ENCODE results near the gene IGSF23. TPM values are rescaled to one million over a fixed set of nuclear protein-coding genes. Genes with fewer than 3 reads are reported as not detected.
"Not testable (repeated sequence)": the region's sequence is repeated elsewhere in the genome, so short reads cannot be mapped to it uniquely, and the experiment has no call there.

IGSF23 gene
- total RNA-seq, 1 experiment from 2014 or later = not detected

- no peak for DNase-seq (ENCODE audit: extremely low read depth, low read depth)
These were observed 44.8 kb downstream of the IGSF23 start for GRCh38 chr19:44658069-44658733.

- DNase-seq (ENCODE audit: extremely low read depth, low read depth) = no peak
These were observed 46.7 kb downstream of the IGSF23 start for GRCh38 chr19:44660081-44660480.

GRCh38 chr19:44661205-44661604 is 47.8 kb downstream of the IGSF23 start:
- DNase-seq (ENCODE audit: extremely low read depth, low read depth) = no peak

GRCh38 chr19:44661904-44662303 is 48.5 kb downstream of the IGSF23 start:
- DNase-seq (ENCODE audit: extremely low read depth, low read depth) = no peak

GRCh38 chr19:44662691-44663385 is 49.5 kb downstream of the IGSF23 start:
- no peak for DNase-seq (ENCODE audit: extremely low read depth, low read depth)

- no peak for DNase-seq (ENCODE audit: extremely low read depth, low read depth)
These were observed 50.6 kb downstream of the IGSF23 start for GRCh38 chr19:44663996-44664395.

- no peak for DNase-seq (ENCODE audit: extremely low read depth, low read depth)
These were observed 51.6 kb downstream of the IGSF23 start for GRCh38 chr19:44664976-44665375.

- no peak for DNase-seq (ENCODE audit: extremely low read depth, low read depth)
These were observed 53.6 kb downstream of the IGSF23 start for GRCh38 chr19:44666852-44667556.

GRCh38 chr19:44668985-44669764 is 55.8 kb downstream of the IGSF23 start:
- no peak for DNase-seq (ENCODE audit: extremely low read depth, low read depth)

GRCh38 chr19:44670027-44670426 is 56.7 kb downstream of the IGSF23 start:
- DNase-seq (ENCODE audit: extremely low read depth, low read depth) = not testable (repeated sequence)

GRCh38 chr19:44671400-44671799 is 58.0 kb downstream of the IGSF23 start, which contains the start of gene CEACAM19:
Gene CEACAM19, plus strand, starts transcription at chr19:44671482. Its CDS starts 450 bp downstream, at chr19:44671932.
- DNase-seq (ENCODE audit: extremely low read depth, low read depth) = no peak

GRCh38 chr19:44672226-44672625 is 58.9 kb downstream of the IGSF23 start:
- DNase-seq (ENCODE audit: extremely low read depth, low read depth) = no peak

- DNase-seq (ENCODE audit: extremely low read depth, low read depth) = no peak
These were observed 60.1 kb downstream of the IGSF23 start for GRCh38 chr19:44673510-44673909.

GRCh38 chr19:44675521-44675920 is 62.2 kb downstream of the IGSF23 start:
- DNase-seq (ENCODE audit: extremely low read depth, low read depth) = no peak

GRCh38 chr19:44677019-44677811 is 63.9 kb downstream of the IGSF23 start:
- DNase-seq (ENCODE audit: extremely low read depth, low read depth) = peak; percentile 52

- no peak for DNase-seq (ENCODE audit: extremely low read depth, low read depth)
These were observed 67.2 kb downstream of the IGSF23 start for GRCh38 chr19:44680536-44680935.

- no peak for DNase-seq (ENCODE audit: extremely low read depth, low read depth)
These were observed 68.8 kb downstream of the IGSF23 start for GRCh38 chr19:44681992-44682790.

- DNase-seq (ENCODE audit: extremely low read depth, low read depth) = no peak
These were observed 69.4 kb downstream of the IGSF23 start for GRCh38 chr19:44682807-44683206.
